Left lobe of liver (tissue), 2 donors: Measurements from ENCODE around the gene GLOD4. TPM values are rescaled to one million over a fixed set of nuclear protein-coding genes. Genes with fewer than 3 reads are reported as not detected.

Experiments
- ATAC-seq: fragments of 200-7000 bp; cut with Tn5 transposase; one replicate; pipeline ENCODE4 v1.9.1; 2020; ENCODE audit warnings: mild to moderate bottlenecking, moderate library complexity
- DNase-seq: peaks from one replicate; pipeline ENCODE4 v3.0.0-alpha.2; 2020; ENCODE audit warnings: low spot score
- total RNA-seq: library from RNA; stranded (reverse); gene quantifications from one replicate; pipeline ENCODE4 v1.2.1, GENCODE V29; 2021
- donor health status: DM: no; HTN: no; CAD: no; lungs with moderate emphysema.
- donor health status: DM: no; HTN: yes; CAD: no.

The GLOD4 gene
- total RNA-seq, 1 donor from 2014 or later, result 35.4 TPM

DNA sequence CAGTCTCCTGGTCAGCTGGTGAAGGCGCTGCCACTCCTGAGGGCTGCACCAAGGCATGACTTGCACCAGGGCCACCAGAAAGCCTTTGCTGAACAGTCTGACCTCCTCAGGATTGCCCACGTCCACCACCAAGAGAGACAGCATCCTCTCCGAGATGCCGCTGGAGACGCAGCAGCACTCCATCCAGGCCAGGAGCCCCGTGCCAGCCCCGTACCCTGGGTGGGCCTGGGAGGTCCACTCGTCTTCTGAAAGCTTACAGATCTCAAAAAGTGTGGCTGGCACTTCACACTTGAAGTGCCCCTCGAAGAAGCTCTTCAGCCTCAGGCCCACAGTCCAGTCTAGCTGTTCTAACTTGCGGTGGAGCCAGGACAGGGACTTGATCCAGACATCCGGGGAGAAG lies 36.7 kb downstream of the GLOD4 start:
- no peak for DNase-seq
- no peak for ATAC-seq

DNA sequence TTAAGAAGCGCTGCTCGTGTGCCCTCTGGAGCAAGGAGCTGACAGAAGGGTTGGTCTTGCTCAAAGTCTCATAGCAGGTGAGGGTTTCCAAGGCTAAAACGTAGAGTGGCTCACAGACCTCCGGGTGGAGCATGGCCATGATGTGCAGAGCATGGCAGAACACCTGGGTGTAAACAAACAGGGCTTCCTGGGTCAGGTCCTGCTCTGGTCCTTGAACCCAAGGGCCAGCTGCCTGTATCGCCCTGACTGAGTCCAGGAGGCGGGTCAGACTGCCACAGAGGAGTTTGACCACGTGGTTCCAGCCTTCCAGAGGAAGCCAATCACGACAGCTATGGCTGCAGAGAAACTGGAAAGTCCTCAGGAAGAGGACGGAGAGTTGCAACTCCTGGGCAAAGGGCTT lies 37.1 kb downstream of the GLOD4 start:
- DNase-seq (no peak), ATAC-seq (peak; percentile 71)

- no peak for ATAC-seq
- DNase-seq, result no peak
Observed at GRCh38 chr17:743139-743538, 38.9 kb downstream of the GLOD4 start.

GRCh38 chr17:742147-742793 lies 39.8 kb downstream of the GLOD4 start:
- ATAC-seq, result no peak

DNA sequence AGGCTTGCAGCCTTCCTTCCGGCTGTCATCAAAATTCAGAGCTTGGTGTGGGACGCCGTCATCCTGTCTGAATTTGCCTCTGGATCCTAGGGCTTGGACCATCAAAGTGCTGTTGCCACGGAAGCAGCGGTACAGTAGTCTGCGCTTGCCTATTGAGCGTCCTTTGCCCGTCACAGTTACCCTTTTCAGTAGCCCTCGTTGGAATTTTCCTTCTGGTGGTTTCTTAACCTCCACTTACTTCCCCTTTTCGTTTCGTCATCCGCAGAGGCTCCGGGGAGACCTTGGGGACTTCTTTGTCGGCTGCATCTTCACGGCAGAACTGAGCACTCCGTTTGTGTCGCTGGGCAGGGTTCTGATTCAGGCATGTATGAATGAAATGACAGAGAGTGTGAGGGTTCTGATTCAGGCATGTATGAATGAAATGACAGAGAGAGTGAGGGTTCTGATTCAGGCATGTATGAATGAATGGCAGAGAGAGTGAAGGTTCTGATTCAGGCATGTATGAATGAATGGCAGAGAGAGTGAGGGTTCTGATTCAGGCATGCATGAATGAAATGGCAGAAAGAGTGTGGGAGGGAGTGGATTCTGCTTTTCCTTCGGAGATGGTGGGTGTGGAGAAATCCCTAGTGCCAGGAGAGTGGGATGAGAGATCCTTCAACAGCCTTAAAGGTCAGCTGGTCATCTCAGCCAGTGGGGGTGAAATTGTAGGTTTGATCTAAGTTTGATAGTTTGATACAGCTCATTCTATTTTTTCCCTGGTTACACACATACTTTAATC lies 41.7 kb downstream of the GLOD4 start:
- DNase-seq, result no peak
- peak; percentile 30 for ATAC-seq

More at GRCh38 chr17:742147-742793, 39.8 kb downstream of the GLOD4 start:
- DNase-seq, result no peak

- DNase-seq (no peak), ATAC-seq (no peak)
Observed at GRCh38 chr17:737561-738113, 44.4 kb downstream of the GLOD4 start.

- ATAC-seq (no peak), DNase-seq (no peak)
Observed at GRCh38 chr17:733743-734142, 48.3 kb downstream of the GLOD4 start.

GRCh38 chr17:732902-733720 lies 49.0 kb downstream of the GLOD4 start:
- DNase-seq (no peak), ATAC-seq (peak; percentile 69)

GRCh38 chr17:732067-732901 lies 49.8 kb downstream of the GLOD4 start, which contains the start of gene TLCD3A:
Gene TLCD3A, plus strand, starts transcription at chr17:732596. Its CDS starts 52 bp downstream, at chr17:732648.
- peak; percentile 78 for DNase-seq
- peak; percentile 89 for ATAC-seq

- no peak for DNase-seq
- ATAC-seq, result no peak
Observed at GRCh38 chr17:731644-732066, 50.4 kb downstream of the GLOD4 start.

- ATAC-seq (no peak), DNase-seq (no peak)
Observed at GRCh38 chr17:728911-729310, 53.2 kb downstream of the GLOD4 start.

- no peak for DNase-seq
- ATAC-seq, result no peak
Observed at GRCh38 chr17:726271-726919, 55.7 kb downstream of the GLOD4 start.

DNA sequence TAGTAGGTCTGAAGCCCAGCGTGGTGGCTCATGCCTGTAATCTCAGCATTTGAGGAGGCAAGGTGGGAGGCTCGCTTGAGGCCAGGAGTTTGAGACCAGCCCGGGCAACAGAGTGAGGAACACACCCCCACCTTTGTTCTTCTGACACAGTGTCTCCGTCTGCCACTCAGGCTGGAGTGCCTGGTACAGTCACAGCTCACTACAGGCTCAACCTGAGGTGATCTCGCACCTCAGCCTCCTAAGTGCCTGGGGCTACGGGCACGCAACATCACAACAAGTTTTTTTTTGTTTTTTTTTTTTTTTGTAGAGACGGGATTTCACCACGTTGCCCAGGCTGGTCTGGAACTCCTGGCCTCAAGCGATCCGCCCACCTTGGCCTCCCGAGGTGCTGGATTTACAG lies 56.3 kb downstream of the GLOD4 start:
- no peak for DNase-seq
- no peak for ATAC-seq

- DNase-seq (no peak), ATAC-seq (no peak)
Observed at GRCh38 chr17:725084-725483, 57.0 kb downstream of the GLOD4 start.

DNA sequence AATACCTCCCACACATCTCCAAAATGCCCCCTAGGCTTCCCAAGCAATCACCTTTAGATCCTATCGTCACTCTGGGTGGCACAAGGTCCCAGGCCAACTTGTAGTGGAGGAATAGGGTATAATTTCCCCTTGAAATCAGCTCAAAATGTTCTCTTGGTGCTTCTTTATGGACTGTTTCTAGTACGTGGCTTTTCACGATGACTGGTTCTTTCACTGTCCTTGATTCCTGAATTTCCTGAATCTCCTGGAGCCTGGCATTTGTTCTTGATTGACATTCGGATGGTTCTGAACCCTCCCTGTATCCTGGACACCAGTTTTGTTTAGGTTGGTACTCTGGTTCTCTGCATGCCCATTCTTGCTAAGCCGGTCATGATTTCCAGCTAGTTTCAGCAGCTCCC lies 60.5 kb downstream of the GLOD4 start:
- DNase-seq (no peak), ATAC-seq (no peak)

DNA sequence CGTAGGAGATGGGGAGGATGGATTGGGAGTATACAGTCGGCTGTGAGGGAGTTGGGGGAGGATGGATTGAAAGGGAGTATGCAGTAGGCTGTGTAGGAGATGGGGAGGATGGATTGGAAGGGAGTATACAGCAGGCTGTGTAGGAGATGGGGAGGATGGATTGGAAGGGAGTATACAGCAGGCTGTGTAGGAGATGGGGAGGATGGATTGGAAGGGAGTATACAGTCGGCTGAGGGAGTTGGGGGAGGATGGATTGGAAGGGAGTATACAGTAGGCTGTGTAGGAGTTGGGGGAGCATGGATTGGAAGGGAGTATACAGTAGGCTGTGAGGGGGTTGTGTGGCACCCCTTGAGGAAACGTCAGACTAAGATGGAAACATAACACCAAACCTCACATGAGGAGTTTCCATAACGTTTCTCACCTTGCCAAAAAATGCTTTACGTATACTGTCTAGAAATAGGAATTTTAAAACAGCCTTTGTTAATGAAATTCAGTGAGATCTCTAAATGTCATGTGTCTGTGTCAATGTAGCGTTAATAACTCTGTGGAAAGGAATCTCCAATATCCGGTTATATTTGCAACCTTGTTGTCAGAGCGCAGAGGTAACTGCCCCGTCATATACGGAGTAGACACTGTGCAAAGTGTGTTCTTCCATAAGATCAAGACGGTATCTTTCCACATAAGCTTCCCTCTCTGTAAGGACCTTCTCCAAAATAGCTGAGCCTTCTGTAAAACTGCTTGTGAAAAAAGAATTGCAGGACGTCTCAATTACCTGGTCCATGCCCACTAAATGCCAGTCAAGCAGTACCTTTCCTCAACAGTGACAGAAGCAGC lies 61.2 kb downstream of the GLOD4 start:
- DNase-seq, result no peak

GRCh38 chr17:718075-718474 lies 64.0 kb downstream of the GLOD4 start:
- no peak for ATAC-seq
- DNase-seq, result no peak

More for the DNA sequence above, 61.2 kb downstream of the GLOD4 start:
- ATAC-seq, result no peak
